ENCODE data around the gene PRND.
"Not testable (repeated sequence)": the region's sequence is repeated elsewhere in the genome, so short reads cannot be mapped to it uniquely, and the experiment has no call there.

The PRND gene

GRCh38 chr20:4708856-4709255 lies 12.9 kb upstream of the PRND start:
- DNase-seq (ENCODE audit: low read depth) = no peak

GRCh38 chr20:4709261-4710105 lies 12.2 kb upstream of the PRND start:
- no peak for DNase-seq (ENCODE audit: low read depth)

- DNase-seq (ENCODE audit: low read depth) = no peak
Observed at GRCh38 chr20:4710106-4710475, 11.6 kb upstream of the PRND start.

- DNase-seq (ENCODE audit: low read depth) = no peak
Observed at GRCh38 chr20:4711511-4711910, 10.2 kb upstream of the PRND start.

- no peak for DNase-seq (ENCODE audit: low read depth)
Observed at GRCh38 chr20:4713401-4713800, 8.3 kb upstream of the PRND start.

DNA sequence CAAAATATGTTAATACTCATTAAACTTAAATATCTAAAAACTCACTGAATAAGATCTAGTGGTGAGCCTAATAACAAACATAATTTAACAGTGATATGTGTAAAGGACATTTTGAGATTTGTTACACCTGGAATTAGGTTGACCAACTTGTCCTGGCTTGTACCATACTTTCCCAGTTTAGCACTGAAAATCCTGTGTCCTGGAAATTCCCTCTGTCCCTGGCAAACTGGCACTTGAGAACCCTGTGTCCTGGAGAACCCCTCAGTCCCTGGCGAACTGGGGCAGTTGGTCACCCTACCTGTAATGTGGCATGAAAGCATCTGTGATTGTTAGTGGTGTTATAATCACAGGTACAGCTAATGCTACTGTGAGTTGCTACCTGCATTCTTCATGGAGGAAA lies 6.9 kb upstream of the PRND start:
- no peak for DNase-seq (ENCODE audit: low read depth)

- no peak for DNase-seq (ENCODE audit: low read depth)
Observed at GRCh38 chr20:4717816-4718570, 3.7 kb upstream of the PRND start.

- no peak for DNase-seq (ENCODE audit: low read depth)
Observed at GRCh38 chr20:4719190-4719589, 2.5 kb upstream of the PRND start.

- DNase-seq (ENCODE audit: low read depth) = peak; percentile 71
Observed at GRCh38 chr20:4720041-4720976, 1.4 kb upstream of the PRND start.

DNA sequence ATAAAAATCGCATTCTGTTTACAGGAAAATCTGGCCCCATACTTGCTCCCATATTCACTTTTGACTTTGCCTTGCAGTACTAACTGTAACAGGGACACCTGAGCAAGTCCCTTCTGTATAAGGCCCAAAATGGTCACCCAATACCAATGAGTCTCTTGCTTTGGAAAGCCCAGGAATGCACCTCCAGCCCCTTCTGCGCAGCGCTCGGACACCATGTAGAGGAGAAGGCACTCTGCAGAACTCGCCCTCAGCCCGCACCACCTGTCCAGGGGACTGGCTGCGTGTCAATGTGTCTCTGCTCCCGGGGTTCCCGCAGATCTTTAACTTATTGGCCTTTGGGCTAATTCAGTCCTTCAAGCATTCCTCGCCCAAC lies 746 bp upstream of the PRND start:
- DNase-seq (ENCODE audit: low read depth) = no peak

- DNase-seq (ENCODE audit: low read depth) = no peak
Observed at GRCh38 chr20:4722571-4722970, 862 bp downstream of the PRND start.

DNA sequence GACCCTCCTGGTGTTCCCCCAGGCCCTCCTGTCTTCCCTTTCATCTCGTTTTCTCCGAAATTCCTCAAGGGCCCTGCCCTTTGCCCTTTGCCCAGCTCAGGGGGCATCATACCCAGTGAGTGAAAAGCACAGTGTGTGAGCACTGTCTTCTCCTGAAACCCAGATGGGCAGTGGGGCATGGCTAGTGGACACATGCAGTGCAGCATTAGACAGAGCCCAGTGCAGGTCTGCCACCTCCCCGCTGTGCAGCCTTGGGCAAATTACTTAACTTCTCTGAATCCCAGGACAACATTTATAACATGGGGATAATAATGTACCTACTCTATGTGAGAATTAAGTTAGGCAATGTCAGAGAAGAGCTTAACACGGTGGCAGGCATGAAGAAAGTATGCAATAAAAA lies 1.3 kb downstream of the PRND start:
- no peak for DNase-seq (ENCODE audit: low read depth)

GRCh38 chr20:4723553-4723952 lies 1.8 kb downstream of the PRND start:
- not testable (repeated sequence) for DNase-seq (ENCODE audit: low read depth)

DNA sequence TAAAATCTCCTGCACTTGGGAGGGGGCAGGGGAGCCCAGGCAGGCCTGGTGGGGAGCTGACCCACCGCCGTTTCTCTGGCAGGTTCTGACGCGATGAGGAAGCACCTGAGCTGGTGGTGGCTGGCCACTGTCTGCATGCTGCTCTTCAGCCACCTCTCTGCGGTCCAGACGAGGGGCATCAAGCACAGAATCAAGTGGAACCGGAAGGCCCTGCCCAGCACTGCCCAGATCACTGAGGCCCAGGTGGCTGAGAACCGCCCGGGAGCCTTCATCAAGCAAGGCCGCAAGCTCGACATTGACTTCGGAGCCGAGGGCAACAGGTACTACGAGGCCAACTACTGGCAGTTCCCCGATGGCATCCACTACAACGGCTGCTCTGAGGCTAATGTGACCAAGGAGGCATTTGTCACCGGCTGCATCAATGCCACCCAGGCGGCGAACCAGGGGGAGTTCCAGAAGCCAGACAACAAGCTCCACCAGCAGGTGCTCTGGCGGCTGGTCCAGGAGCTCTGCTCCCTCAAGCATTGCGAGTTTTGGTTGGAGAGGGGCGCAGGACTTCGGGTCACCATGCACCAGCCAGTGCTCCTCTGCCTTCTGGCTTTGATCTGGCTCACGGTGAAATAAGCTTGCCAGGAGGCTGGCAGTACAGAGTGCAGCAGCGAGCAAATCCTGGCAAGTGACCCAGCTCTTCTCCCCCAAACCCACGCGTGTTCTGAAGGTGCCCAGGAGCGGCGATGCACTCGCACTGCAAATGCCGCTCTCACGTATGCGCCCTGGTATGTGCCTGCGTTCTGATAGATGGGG lies 3.0 kb downstream of the PRND start:
- no peak for DNase-seq (ENCODE audit: low read depth)

DNA sequence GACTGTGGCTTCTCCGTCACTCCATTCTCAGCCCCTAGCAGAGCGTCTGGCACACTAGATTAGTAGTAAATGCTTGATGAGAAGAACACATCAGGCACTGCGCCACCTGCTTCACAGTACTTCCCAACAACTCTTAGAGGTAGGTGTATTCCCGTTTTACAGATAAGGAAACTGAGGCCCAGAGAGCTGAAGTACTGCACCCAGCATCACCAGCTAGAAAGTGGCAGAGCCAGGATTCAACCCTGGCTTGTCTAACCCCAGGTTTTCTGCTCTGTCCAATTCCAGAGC lies 3.5 kb downstream of the PRND start:
- DNase-seq (ENCODE audit: low read depth) = no peak

GRCh38 chr20:4726710-4727397 lies 5.1 kb downstream of the PRND start:
- peak; percentile 35 for DNase-seq (ENCODE audit: low read depth)

- DNase-seq (ENCODE audit: low read depth) = no peak
Observed at GRCh38 chr20:4728120-4728760, 6.5 kb downstream of the PRND start.

DNA sequence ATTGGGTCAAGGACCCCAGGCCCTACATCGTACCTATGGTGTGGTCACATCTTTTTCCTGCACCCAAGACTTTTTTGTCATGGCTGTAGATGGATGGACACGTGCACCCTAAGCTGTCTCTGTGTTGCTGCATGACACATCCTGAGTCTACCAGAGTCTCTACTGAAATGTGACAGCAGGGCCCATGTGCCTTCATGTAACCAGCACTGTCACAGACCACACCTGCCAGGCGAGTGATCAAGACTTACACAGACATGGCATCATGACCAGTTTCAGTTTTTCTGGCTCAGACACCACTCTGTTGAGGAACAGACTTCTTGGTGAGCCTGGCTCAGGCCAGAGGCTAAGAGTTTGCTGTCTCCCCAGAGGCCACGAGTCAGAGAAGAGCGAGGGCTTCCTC lies 7.6 kb downstream of the PRND start:
- no peak for DNase-seq (ENCODE audit: low read depth)

DNA sequence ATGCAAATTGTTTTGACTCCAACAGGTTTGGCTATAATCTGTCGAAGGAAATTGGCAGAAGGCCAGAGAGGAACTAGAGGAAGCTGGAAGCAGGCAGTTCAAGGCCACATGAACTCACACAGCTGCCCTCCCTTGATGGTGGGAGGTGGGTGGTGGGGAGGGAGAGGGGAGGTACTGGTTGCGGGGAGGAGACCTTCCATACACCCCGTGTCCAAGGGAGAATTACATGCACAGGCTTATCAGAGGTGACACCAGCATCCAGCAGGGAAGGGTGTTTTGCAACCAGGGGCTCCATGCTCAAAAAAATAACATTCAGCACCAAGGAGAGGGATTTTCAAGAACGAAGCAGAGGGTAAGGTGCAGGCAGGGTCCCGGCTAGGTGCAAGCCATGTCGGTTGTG lies 9.1 kb downstream of the PRND start:
- DNase-seq (ENCODE audit: low read depth) = no peak

DNA sequence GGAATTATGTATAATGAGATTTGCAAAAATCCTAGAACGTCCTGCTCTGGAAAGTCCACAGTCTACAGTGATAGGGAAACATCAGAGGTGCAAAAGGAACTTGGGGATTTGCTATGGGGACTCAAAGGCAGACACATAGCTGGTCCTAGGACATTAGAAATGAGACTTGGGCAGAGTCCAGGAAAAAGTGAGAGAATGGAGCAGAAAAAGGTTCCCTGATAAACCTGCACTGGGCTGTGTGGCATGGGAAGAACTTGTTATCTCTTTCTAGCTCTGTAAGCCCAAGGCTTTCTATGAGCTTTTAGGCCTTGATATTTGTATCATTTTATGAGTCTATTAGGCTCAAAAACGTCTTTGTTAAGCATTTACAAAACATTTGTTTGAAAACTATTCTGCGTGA lies 15.2 kb downstream of the PRND start:
- DNase-seq (ENCODE audit: low read depth) = no peak

All from activated T-cell treated with anti-CD3 and anti-CD28 coated beads for 24 hours (primary cell).